ENCODE measurements around the gene ZNF324B.

DNA sequence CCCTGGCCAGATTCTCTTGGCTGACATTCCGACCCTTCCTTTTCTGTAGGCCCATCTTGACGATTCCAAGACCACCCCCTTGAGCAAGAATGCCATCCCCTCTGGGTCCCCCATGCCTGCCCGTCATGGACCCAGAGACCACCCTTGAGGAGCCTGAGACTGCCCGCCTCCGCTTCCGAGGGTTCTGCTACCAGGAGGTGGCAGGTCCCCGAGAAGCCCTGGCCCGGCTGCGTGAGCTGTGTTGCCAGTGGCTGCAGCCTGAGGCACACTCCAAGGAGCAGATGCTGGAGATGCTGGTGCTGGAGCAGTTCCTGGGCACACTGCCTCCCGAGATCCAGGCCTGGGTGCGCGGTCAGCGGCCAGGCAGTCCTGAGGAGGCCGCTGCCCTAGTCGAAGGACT is 25.7 kb downstream of the ZNF324B start:
- TF ChIP-seq CTCF (tag by site-specific recombination; IDR thresholded peaks at IDR 0.05), result no peak
- no peak for TF ChIP-seq TCF7L2 (IDR thresholded peaks at IDR 0.05; ENCODE audit: borderline replicate concordance, low read depth, low read length)
- no peak for TF ChIP-seq ZNF121 (tag by site-specific recombination; IDR thresholded peaks at IDR 0.05)
- TF ChIP-seq ATF2 (tag by site-specific recombination; IDR thresholded peaks at IDR 0.05; ENCODE audit: low read depth), result no peak
- TF ChIP-seq ZNF24 (tag by site-specific recombination; IDR thresholded peaks at IDR 0.05), result no peak
- no peak for TF ChIP-seq ZNF274 (IDR thresholded peaks at IDR 0.05; ENCODE audit: low read length)
- no peak for TF ChIP-seq ZNF274 (tag by site-specific recombination; IDR thresholded peaks at IDR 0.05; ENCODE audit: borderline replicate concordance)
- TF ChIP-seq SALL2 (tag by site-specific recombination; IDR thresholded peaks at IDR 0.05; ENCODE audit: borderline replicate concordance), result no peak
- no peak for TF ChIP-seq KLF7 (tag by site-specific recombination; IDR thresholded peaks at IDR 0.05; ENCODE audit: borderline replicate concordance)
- TF ChIP-seq KLF9 (tag by site-specific recombination; IDR thresholded peaks at IDR 0.05; ENCODE audit: low read depth), result no peak
- no peak for TF ChIP-seq YY1 (tag by site-specific recombination; IDR thresholded peaks at IDR 0.05)
- TF ChIP-seq ZBTB8A (tag by site-specific recombination; IDR thresholded peaks at IDR 0.05), result no peak
- TF ChIP-seq ZNF223 (tag by site-specific recombination; IDR thresholded peaks at IDR 0.05), result no peak
- TF ChIP-seq SCRT1 (tag by site-specific recombination; IDR thresholded peaks at IDR 0.05; ENCODE audit: borderline replicate concordance), result no peak

All from HEK293 (cell line).